ENCODE data around the gene GRAMD4.

- no peak for TF ChIP-seq EZH2 (IDR thresholded peaks at IDR 0.05; ENCODE audit: borderline replicate concordance, low read depth, low read length, poor library complexity, severe bottlenecking)
- TF ChIP-seq, protein P1, sequence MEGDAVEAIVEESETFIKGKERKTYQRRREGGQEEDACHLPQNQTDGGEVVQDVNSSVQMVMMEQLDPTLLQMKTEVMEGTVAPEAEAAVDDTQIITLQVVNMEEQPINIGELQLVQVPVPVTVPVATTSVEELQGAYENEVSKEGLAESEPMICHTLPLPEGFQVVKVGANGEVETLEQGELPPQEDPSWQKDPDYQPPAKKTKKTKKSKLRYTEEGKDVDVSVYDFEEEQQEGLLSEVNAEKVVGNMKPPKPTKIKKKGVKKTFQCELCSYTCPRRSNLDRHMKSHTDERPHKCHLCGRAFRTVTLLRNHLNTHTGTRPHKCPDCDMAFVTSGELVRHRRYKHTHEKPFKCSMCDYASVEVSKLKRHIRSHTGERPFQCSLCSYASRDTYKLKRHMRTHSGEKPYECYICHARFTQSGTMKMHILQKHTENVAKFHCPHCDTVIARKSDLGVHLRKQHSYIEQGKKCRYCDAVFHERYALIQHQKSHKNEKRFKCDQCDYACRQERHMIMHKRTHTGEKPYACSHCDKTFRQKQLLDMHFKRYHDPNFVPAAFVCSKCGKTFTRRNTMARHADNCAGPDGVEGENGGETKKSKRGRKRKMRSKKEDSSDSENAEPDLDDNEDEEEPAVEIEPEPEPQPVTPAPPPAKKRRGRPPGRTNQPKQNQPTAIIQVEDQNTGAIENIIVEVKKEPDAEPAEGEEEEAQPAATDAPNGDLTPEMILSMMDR (conservative IDR thresholded peaks at IDR 0.05; ENCODE audit: low read depth, low read length): no peak
Measured at GRCh38 chr22:46646531-46647215, 26.5 kb downstream of the GRAMD4 start.
